Smooth muscle cell (in vitro differentiated cells): ENCODE measurements around the gene DIS3L2. TPM values are rescaled to one million over a fixed set of nuclear protein-coding genes. Genes with fewer than 3 reads are reported as not detected.

Source experiments
- DNase-seq: peaks from one replicate; lab custom pipeline; 2025; ENCODE audit not compliant: unreplicated experiment; lab: John Stamatoyannopoulos, UW
- H2AFZ ChIP-seq: fragments of 200-600 bp; sonication (generic); 2 replicates; pipeline ENCODE4 v1.6.0; 2016; ENCODE audit warnings: antibody characterized with exemption, low read depth, mild to moderate bottlenecking
- H3F3A ChIP-seq: fragments of 200-600 bp; sonication (generic); 2 replicates; pipeline ENCODE4 v1.6.0; 2017; ENCODE audit warnings: antibody characterized with exemption, low read depth
- H3K27ac ChIP-seq: fragments of 200-600 bp; sonication (generic); 2 replicates; pipeline ENCODE4 v1.5.1; 2016; ENCODE audit warnings: low read depth, mild to moderate bottlenecking
- H3K27me3 ChIP-seq: fragments of 200-600 bp; sonication (generic); 2 replicates; pipeline ENCODE4 v1.6.1; 2016; ENCODE audit warnings: low read depth, mild to moderate bottlenecking
- H3K36me3 ChIP-seq: fragments of 200-600 bp; sonication (generic); 2 replicates; pipeline ENCODE4 v1.5.1; 2016; ENCODE audit warnings: low read depth
- H3K4me1 ChIP-seq: fragments of 200-600 bp; sonication (generic); 2 replicates; pipeline ENCODE4 v1.5.1; 2016; ENCODE audit warnings: low read depth
- H3K4me2 ChIP-seq: fragments of 200-600 bp; sonication (generic); 2 replicates; pipeline ENCODE4 v1.6.0; 2016; ENCODE audit warnings: mild to moderate bottlenecking
- H3K4me3 ChIP-seq: fragments of 200-600 bp; sonication (generic); 2 replicates; pipeline ENCODE4 v1.5.1; 2016; ENCODE audit warnings: mild to moderate bottlenecking
- H3K79me2 ChIP-seq: fragments of 200-600 bp; sonication (generic); 2 replicates; pipeline ENCODE4 v1.6.0; 2016; ENCODE audit warnings: low read depth, mild to moderate bottlenecking
- H3K9ac ChIP-seq: fragments of 200-600 bp; sonication (generic); 2 replicates; pipeline ENCODE4 v1.6.0; 2016; ENCODE audit warnings: low read depth
- H3K9me3 ChIP-seq: fragments of 200-600 bp; sonication (generic); replicated peaks from 2 replicates; pipeline ENCODE4 v1.5.1; 2016; ENCODE audit warnings: low read depth
- H4K20me1 ChIP-seq: fragments of 200-600 bp; sonication (generic); 2 replicates; pipeline ENCODE4 v1.6.0; 2016; ENCODE audit warnings: low read depth
- CTCF ChIP-seq: fragments of 200-600 bp; sonication (generic); IDR thresholded peaks from 2 replicates; pipeline ENCODE4 v1.5.1; 2017; ENCODE audit warnings: borderline replicate concordance, mild to moderate bottlenecking, antibody characterized with exemption; ENCODE audit not compliant: insufficient read depth, poor library complexity, severe bottlenecking
- WGBS: methylation state at CpG from one replicate; pipeline ENCODE4 v1.1.7; 2016; ENCODE audit warnings: low lambda C conversion rate; 5-methylcytosine and 5-hydroxymethylcytosine counted together
- polyA plus RNA-seq: library from polyadenylated mRNA; unstranded; fragments of >200 nt; fragmentation: Nextera tagmentation; extraction: Ambion mirVana; gene quantifications from 2 replicates; pipeline ENCODE4 v1.2.1, GENCODE V29; 2016
- total RNA-seq: library from RNA; depleted of rRNA; stranded (reverse); fragments of >200 nt; gene quantifications from 2 replicates; pipeline ENCODE4 v1.2.3, GENCODE V29; 2014

DIS3L2 gene
- total RNA-seq (9.8 and 25.2 TPM in 2 replicates), polyA plus RNA-seq (10.7 and 11.4 TPM in 2 replicates)

GRCh38 chr2:231961349-231962166 is at the start of gene DIS3L2:
Gene DIS3L2, plus strand, starts transcription at chr2:231961713. Its CDS starts 53,215 bp downstream, at chr2:232014928.
- Histone ChIP-seq H3K36me3 (no peaks in the 10 kb centered on the region), H4K20me1 (no peaks in the 10 kb centered on the region), H3K9me3 (no peaks in the 10 kb centered on the region), H3K79me2 (peaks cover 14% of the 10 kb centered on the region), H3K4me1 (peaks cover 4% of the 10 kb centered on the region), H3K4me3 (peak within 1 kb of the TSS; percentile 68), H3K4me2 (peak within 1 kb of the TSS; percentile 84), H3K27me3 (no peaks in the 10 kb centered on the region), H2AFZ (peak within 1 kb of the TSS; percentile 96), H3F3A (no peaks in the 10 kb centered on the region), H3K9ac (peak within 1 kb of the TSS; percentile 66), H3K27ac (peak within 1 kb of the TSS; percentile 21)
- DNase-seq = peak; percentile 46
- no peak for TF ChIP-seq CTCF
- 1% methylated on average over 82 of the region's 83 CpGs for WGBS

DNA sequence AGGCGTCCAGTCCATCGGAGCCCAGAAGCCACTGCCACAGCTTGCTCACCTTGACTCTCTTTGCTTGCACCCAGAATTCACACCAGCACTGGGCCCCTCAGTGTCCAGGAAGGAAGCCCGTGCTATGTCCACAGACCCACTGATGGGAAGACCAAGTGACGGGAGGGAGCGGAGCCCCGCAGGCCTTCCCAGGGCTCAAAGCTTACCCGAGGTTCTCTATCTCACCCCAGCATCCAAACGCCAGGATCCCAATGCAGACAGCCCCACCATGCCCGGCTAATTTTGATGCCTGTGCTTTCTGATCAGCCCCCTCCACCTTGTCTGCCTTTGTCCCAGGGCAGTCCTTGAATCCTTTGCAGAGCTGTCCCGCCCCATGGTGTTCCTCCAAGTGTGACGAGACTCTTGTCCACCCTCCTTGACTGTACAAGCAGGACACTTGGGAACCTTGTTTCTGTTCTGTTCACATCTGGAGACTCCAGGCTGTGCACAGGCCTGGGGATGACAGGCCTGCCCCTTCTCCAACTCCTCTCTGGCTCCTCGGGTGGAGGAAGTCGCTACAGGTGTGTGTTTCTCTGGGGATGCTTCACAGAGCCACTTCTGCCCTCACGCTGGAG is 47.3 kb upstream of the DIS3L2 start:
- Histone ChIP-seq H3K27me3 (peaks cover 4% of the 10 kb centered on the region), H3K27ac (no peak overlapping the region), H3K9me3 (no peaks in the 10 kb centered on the region), H3K79me2 (no peaks in the 10 kb centered on the region), H3K4me2 (no peak overlapping the region), H3K9ac (no peak overlapping the region), H3K36me3 (no peaks in the 10 kb centered on the region), H2AFZ (no peak overlapping the region), H3F3A (no peaks in the 10 kb centered on the region), H3K4me1 (no peaks in the 10 kb centered on the region), H3K4me3 (no peak overlapping the region), H4K20me1 (no peaks in the 10 kb centered on the region)
- no peak for DNase-seq
- 95% methylated on average over 14 of the region's 14 CpGs for WGBS
- TF ChIP-seq CTCF = no peak

GRCh38 chr2:231917280-231918066 is 44.0 kb upstream of the DIS3L2 start:
- Histone ChIP-seq H3K9me3 (no peaks in the 10 kb centered on the region), H3K4me3 (no peak overlapping the region), H3K27me3 (peaks cover 17% of the 10 kb centered on the region), H3K4me1 (no peaks in the 10 kb centered on the region), H3K79me2 (no peaks in the 10 kb centered on the region), H3K36me3 (no peaks in the 10 kb centered on the region), H4K20me1 (no peaks in the 10 kb centered on the region), H3K27ac (no peak overlapping the region), H2AFZ (no peak overlapping the region), H3F3A (no peaks in the 10 kb centered on the region), H3K9ac (no peak overlapping the region), H3K4me2 (no peak overlapping the region)
- TF ChIP-seq CTCF = no peak
- DNase-seq = no peak
- WGBS = 72% methylated on average over 10 of the region's 10 CpGs
